Neural crest cell (in vitro differentiated cells): Measurements from ENCODE around the gene CTDSP1. TPM values are rescaled to one million over a fixed set of nuclear protein-coding genes. Genes with fewer than 3 reads are reported as not detected.

Source experiments
- DNase-seq: peaks from one replicate; pipeline ENCODE4 v3.0.0; 2021; ENCODE audit warnings: low read depth, mixed read lengths, low spot score
- H3K27ac Mint-ChIP-seq: one replicate; pipeline ENCODE4 v1.8.0; 2021; ENCODE audit warnings: mild to moderate bottlenecking, mixed read lengths; ENCODE audit not compliant: unreplicated experiment
- H3K27me3 Mint-ChIP-seq: 2 replicates; pipeline ENCODE4 v1.8.0; 2021; ENCODE audit warnings: low read depth, mild to moderate bottlenecking, mixed read lengths
- H3K36me3 Mint-ChIP-seq: 2 replicates; pipeline ENCODE4 v1.8.0; 2021; ENCODE audit warnings: low read depth, mild to moderate bottlenecking, mixed read lengths
- H3K4me1 Mint-ChIP-seq: 2 replicates; pipeline ENCODE4 v1.8.0; 2021; ENCODE audit warnings: mixed read lengths
- H3K4me3 Mint-ChIP-seq: one replicate; pipeline ENCODE4 v1.8.0; 2021; ENCODE audit warnings: mild to moderate bottlenecking, mixed read lengths
- H3K9me3 Mint-ChIP-seq: 2 replicates; pipeline ENCODE4 v1.8.0; 2021; ENCODE audit warnings: mixed read lengths
- CTCF ChIP-seq: fragments of 200-600 bp; sonication (generic); conservative IDR thresholded peaks from 2 replicates; pipeline ENCODE4 v1.5.0; 2021; ENCODE audit warnings: antibody characterized with exemption, mild to moderate bottlenecking
- total RNA-seq: library from RNA; stranded (reverse); gene quantifications from 2 replicates; pipeline ENCODE4 v1.2.1, GENCODE V29; 2021

CTDSP1 gene
- total RNA-seq, 1 donor from 2014 or later = 46.4 TPM

DNA sequence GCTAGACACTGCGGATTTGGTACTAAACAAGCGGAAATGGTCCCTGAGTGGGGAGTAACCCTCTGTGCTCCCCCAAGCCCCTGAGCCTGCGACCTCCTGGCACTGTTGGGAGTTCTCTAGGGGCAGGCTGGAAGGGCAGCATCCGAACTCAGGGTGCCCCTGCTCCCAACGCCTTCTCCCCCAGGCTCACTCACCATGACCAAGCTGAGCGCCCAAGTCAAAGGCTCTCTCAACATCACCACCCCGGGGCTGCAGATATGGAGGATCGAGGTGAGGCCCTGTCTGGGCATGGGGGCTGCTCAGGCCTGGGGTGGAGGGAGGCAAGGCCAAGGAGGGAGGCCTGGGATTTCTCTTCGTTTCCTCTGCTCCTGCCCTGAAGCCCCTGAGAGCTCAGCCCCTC is 23.9 kb downstream of the CTDSP1 start:
- Mint-ChIP-seq H3K27ac (peak overlapping the region; percentile 93), H3K27me3 (no peaks in the 10 kb centered on the region), H3K9me3 (no peaks in the 10 kb centered on the region)

DNA sequence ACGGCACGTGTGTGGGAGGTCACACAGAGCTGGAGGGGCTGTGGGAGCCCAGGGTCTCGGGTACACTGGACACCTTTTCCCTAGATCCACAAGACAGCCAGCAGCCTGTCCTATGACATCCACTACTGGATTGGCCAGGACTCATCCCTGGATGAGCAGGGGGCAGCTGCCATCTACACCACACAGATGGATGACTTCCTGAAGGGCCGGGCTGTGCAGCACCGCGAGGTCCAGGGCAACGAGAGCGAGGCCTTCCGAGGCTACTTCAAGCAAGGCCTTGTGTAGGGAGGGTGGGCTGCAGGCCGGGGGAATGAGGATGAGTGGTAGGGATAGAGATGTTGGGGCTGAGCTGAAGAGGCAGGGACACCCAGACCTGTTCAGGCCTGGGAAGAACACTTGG is 25.9 kb downstream of the CTDSP1 start:
- Mint-ChIP-seq H3K4me1 (peaks cover 4% of the 10 kb centered on the region), H3K9me3 (no peaks in the 10 kb centered on the region), H3K4me3 (no peak overlapping the region), H3K36me3 (no peaks in the 10 kb centered on the region), H3K27ac (peak overlapping the region; percentile 67), H3K27me3 (no peaks in the 10 kb centered on the region)
- TF ChIP-seq CTCF = no peak
- DNase-seq = no peak

More for the DNA sequence above, 23.9 kb downstream of the CTDSP1 start:
- TF ChIP-seq CTCF = no peak
- Mint-ChIP-seq H3K36me3 (no peaks in the 10 kb centered on the region), H3K4me1 (peaks cover 4% of the 10 kb centered on the region), H3K4me3 (no peak overlapping the region)
- DNase-seq = no peak

DNA sequence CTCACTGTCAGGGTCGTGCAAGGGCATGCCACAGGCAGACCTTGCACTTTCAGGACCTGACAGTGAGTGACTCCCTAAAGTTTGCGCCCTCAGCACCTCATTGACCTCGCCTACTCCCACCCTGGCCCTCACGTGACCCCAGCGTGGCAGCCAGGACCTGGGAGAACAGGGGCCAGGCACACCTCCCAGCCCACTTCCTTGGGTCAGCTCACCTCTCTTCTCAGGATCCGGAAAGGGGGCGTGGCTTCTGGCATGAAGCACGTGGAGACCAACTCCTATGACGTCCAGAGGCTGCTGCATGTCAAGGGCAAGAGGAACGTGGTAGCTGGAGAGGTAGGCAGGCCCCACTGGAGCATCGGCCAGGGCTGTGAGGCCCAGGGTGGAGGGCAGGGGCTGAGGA is 28.1 kb downstream of the CTDSP1 start:
- no peak overlapping the region for H3K27ac Mint-ChIP-seq

GRCh38 chr2:218428846-218429558 is 29.3 kb downstream of the CTDSP1 start:
- Mint-ChIP-seq H3K4me1 (no peaks in the 10 kb centered on the region), H3K9me3 (no peaks in the 10 kb centered on the region), H3K27ac (no peak overlapping the region), H3K27me3 (peaks cover 3% of the 10 kb centered on the region), H3K36me3 (no peaks in the 10 kb centered on the region), H3K4me3 (no peak overlapping the region)
- DNase-seq = no peak
- no peak for TF ChIP-seq CTCF

More for the DNA sequence above, 28.1 kb downstream of the CTDSP1 start:
- no peak for TF ChIP-seq CTCF
- DNase-seq = no peak
- peaks cover 3% of the 10 kb centered on the region for H3K27me3 Mint-ChIP-seq
- H3K9me3 Mint-ChIP-seq = no peaks in the 10 kb centered on the region
- H3K4me3 Mint-ChIP-seq = no peak overlapping the region
- peaks cover 4% of the 10 kb centered on the region for H3K4me1 Mint-ChIP-seq
- H3K36me3 Mint-ChIP-seq = no peaks in the 10 kb centered on the region

GRCh38 chr2:218429911-218430692 is 30.4 kb downstream of the CTDSP1 start:
- Mint-ChIP-seq H3K27me3 (peaks cover 3% of the 10 kb centered on the region), H3K9me3 (no peaks in the 10 kb centered on the region), H3K36me3 (no peaks in the 10 kb centered on the region), H3K4me3 (no peak overlapping the region), H3K4me1 (peaks cover 6% of the 10 kb centered on the region), H3K27ac (no peak overlapping the region)
- DNase-seq = no peak
- TF ChIP-seq CTCF = no peak
